MM.1S (cell line): ENCODE data around the gene MMD.
"Not testable (repeated sequence)": the region's sequence is repeated elsewhere in the genome, so short reads cannot be mapped to it uniquely, and the experiment has no call there.

Source experiments
- EZH2 ChIP-seq: fragments of 300-600 bp; sonication (generic); optimal IDR thresholded peaks from 2 replicates; pipeline ENCODE3; 2017; ENCODE audit warnings: low read depth, mild to moderate bottlenecking, antibody characterized with exemption, low read length, mixed read lengths
- TF ChIP-seq, protein P1 (sequence below): fragments of 300-600 bp; sonication (generic); IDR thresholded peaks from 2 replicates; pipeline ENCODE4 v1.5.1; 2016; ENCODE audit warnings: antibody characterized with exemption, low read length, mixed read lengths

DNA sequence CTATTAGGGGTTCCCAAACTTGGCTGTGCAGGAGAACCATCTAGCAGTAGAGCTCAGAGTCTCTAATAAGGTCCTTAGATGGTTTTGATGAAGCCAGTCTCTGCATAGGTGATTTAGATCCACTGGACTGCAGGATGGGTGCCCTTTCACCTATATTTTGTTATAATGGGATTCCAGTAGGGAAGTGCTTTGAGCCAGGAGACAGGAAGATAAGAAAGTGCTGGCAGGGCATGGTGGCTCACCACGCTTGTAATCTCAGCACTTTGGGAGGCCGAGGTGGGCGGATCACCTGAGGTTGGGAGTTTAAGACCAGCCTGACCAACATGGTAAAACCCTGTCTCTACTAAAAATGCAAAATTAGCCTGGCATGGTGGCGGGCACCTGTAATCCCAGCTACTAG, 44.1 kb upstream of the MMD start:
- TF ChIP-seq, protein P1, sequence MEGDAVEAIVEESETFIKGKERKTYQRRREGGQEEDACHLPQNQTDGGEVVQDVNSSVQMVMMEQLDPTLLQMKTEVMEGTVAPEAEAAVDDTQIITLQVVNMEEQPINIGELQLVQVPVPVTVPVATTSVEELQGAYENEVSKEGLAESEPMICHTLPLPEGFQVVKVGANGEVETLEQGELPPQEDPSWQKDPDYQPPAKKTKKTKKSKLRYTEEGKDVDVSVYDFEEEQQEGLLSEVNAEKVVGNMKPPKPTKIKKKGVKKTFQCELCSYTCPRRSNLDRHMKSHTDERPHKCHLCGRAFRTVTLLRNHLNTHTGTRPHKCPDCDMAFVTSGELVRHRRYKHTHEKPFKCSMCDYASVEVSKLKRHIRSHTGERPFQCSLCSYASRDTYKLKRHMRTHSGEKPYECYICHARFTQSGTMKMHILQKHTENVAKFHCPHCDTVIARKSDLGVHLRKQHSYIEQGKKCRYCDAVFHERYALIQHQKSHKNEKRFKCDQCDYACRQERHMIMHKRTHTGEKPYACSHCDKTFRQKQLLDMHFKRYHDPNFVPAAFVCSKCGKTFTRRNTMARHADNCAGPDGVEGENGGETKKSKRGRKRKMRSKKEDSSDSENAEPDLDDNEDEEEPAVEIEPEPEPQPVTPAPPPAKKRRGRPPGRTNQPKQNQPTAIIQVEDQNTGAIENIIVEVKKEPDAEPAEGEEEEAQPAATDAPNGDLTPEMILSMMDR: not testable (repeated sequence)
- not testable (repeated sequence) for TF ChIP-seq EZH2
